Testis (tissue), 2 donors: ENCODE results near the gene GLYR1.

ENCODE experiments used
- POLR2A ChIP-seq: fragments of 450-650 bp; IDR thresholded peaks from one replicate; pipeline ENCODE4 v1.6.1; 2017; ENCODE audit warnings: antibody characterized with exemption, mild to moderate bottlenecking, moderate library complexity
- TF ChIP-seq, protein P1 (sequence below), 3 experiments: fragments of 450-650 bp in 2 of 3; fragments of 200-600 bp in 1 of 3; sonication (generic) in 1 of 3; IDR thresholded peaks; one replicate each; pipeline ENCODE4 v1.5.1; 2016 to 2019; ENCODE audit warnings: antibody characterized with exemption in 3 of 3, mild to moderate bottlenecking in 2 of 3, moderate library complexity in 1 of 3

DNA sequence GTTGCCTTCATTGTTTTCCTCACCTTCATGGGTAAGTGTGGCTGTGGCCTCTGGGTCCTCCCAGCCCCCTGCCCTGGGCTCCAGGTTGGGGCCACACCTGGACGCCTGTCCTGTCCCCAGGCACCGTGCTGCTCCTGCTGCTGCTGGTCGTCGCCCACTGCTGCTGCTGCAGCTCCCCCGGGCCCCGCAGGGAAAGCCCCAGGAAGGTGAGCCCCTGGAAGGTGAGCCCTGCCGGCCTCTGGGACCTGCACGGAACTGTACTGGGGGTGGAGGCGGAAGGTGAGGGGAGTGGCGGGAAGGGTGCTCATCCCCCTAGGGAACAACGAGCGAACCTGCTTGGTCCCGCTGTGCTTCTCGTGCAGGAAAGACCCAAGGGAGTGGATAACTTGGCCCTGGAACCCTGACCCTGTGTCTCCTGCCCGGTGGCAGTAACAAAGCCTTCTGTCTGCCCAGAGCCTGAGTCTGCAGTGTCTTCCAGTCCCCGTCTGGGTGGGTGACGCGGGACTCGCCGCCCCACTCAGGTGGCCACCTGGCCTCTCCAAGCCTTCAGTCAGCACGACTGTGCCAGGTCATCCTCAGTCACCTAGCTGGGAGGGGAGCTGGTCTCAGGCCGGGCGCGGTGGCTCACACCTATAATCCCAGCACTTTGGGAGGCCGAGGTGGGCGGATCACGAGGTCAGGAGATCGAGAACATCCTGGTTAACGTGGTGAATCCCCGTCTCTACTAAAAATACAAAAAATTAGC lies 51.1 kb downstream of the GLYR1 start:
- TF ChIP-seq, protein P1, sequence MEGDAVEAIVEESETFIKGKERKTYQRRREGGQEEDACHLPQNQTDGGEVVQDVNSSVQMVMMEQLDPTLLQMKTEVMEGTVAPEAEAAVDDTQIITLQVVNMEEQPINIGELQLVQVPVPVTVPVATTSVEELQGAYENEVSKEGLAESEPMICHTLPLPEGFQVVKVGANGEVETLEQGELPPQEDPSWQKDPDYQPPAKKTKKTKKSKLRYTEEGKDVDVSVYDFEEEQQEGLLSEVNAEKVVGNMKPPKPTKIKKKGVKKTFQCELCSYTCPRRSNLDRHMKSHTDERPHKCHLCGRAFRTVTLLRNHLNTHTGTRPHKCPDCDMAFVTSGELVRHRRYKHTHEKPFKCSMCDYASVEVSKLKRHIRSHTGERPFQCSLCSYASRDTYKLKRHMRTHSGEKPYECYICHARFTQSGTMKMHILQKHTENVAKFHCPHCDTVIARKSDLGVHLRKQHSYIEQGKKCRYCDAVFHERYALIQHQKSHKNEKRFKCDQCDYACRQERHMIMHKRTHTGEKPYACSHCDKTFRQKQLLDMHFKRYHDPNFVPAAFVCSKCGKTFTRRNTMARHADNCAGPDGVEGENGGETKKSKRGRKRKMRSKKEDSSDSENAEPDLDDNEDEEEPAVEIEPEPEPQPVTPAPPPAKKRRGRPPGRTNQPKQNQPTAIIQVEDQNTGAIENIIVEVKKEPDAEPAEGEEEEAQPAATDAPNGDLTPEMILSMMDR (IDR thresholded peaks at IDR 0.05), result no peak
- no peak for TF ChIP-seq POLR2A
